ENCODE data around the gene KCNH2. TPM values are rescaled to one million over a fixed set of nuclear protein-coding genes. Genes with fewer than 3 reads are reported as not detected.
A peak's percentile ranks its signal among the peaks of the same experiment; 100 is the strongest.

KCNH2 gene
- total and polyA plus RNA-seq, 2 of the 8 experiments (the other 6 are each of a cell fraction or from before 2014, with no cell fraction given), result 8.0 to 15.0 TPM

- Histone ChIP-seq H3K79me1 (ENCODE audit: low read depth, low read length) (no peaks in the 10 kb centered on the region; the same call in 1 of the 2 replicates), H4K5ac (ENCODE audit: insufficient read length, low read depth, low read length) (peak overlapping the region; percentile 60), H4K91ac (replicated peaks; ENCODE audit: insufficient read length, low read length) (peak overlapping the region; percentile 81), H3K79me2 (ENCODE audit: control insufficient read depth in 1 of 2, insufficient read depth in 2 of 2, low read length in 2 of 2) (no peaks in the 10 kb centered on the region), H2BK120ac (replicated peaks; ENCODE audit: low read depth, low read length) (no peak overlapping the region), H3K56ac (replicated peaks; ENCODE audit: insufficient read length, low read depth, low read length) (peak overlapping the region; percentile 42), H3K14ac (ENCODE audit: insufficient read length) (no peak overlapping the region), H2AFZ (ENCODE audit: low read length) (0 out of 2 replicates have a peak overlapping the region, but pooled peaks have one; percentile 66), H3K18ac (ENCODE audit: extremely low read depth, low read length) (peak overlapping the region; percentile 83), H3K27ac (ENCODE audit: low read depth, low read length) (no peak overlapping the region), H3K9me3 (ENCODE audit: insufficient read depth in 2 of 2, low read depth in 1 of 2, low read length in 1 of 2) (no peaks in the 10 kb centered on the region), H2BK5ac (ENCODE audit: low read depth, low read length) (peak overlapping the region; percentile 71; the same call in 1 of the 2 replicates), H2AK5ac (ENCODE audit: low read depth, low read length) (no peak overlapping the region), H3K27me3 (replicated peaks in 1 of 4; ENCODE audit: control insufficient read depth in 3 of 4, extremely low read depth in 1 of 4, insufficient read depth in 3 of 4, low read length in 3 of 4) (peaks cover 2 to 24% (median 22%) of the 10 kb centered on the region in 4 experiments), H3K4me2 (ENCODE audit: insufficient read depth in 1 of 2, low read depth in 2 of 2, low read length in 2 of 2) (peak overlapping the region; percentile 84 to 99), H2BK12ac (ENCODE audit: low read depth, low read length) (no peak overlapping the region; the same call in 1 of the 2 replicates), H3K23me2 (ENCODE audit: low read depth, low read length) (peaks cover 24% of the 10 kb centered on the region), H3K4me3 (ENCODE audit: extremely low read depth in 1 of 4, insufficient read depth in 2 of 4, low read depth in 3 of 4, low read length in 4 of 4) (peak overlapping the region; percentile 33 to 93 (median 58)), H3K9ac (replicated peaks in 1 of 4; ENCODE audit: extremely low read depth in 1 of 4, low read depth in 3 of 4, low read length in 3 of 4) (peak overlapping the region in 2 of 4 experiments; percentile 2 to 58; a peak in 3 of 7 replicates), H3K4me1 (replicated peaks in 1 of 4; ENCODE audit: control insufficient read depth in 3 of 4, insufficient read depth in 4 of 4, low read length in 3 of 4) (peaks cover 5 to 39% (median 31%) of the 10 kb centered on the region in 4 experiments), H2BK20ac (ENCODE audit: low read length) (no peak overlapping the region), H4K8ac (ENCODE audit: extremely low read depth, insufficient read depth, low read length) (peak overlapping the region; percentile 46), H3K36me3 (ENCODE audit: control insufficient read depth in 2 of 4, insufficient read depth in 4 of 4, low read length in 3 of 4) (no peaks in the 10 kb centered on the region), H4K20me1 (replicated peaks in 1 of 2; ENCODE audit: control insufficient read depth in 1 of 2, insufficient read depth in 2 of 2, low read length in 2 of 2) (peaks cover 2 to 9% of the 10 kb centered on the region in 2 experiments), H2BK15ac (ENCODE audit: low read length) (peak overlapping the region; percentile 20; the same call in 1 of the 2 replicates), H3K4ac (replicated peaks; ENCODE audit: insufficient read length, low read depth, low read length) (no peak overlapping the region), H3K23ac (ENCODE audit: insufficient read length) (no peak overlapping the region)
- FAIRE-seq (no peak), DNase-seq (ENCODE audit: low read depth in 1 of 2, low spot score in 2 of 2) (peak in 1 of 2 experiments; percentile 72)
- POLR2A ChIA-PET (ENCODE audit: partially characterized antibody), result interaction anchor here (1.9 kb wide), 1 partner anchor 10 kb away, joined by 6 read pairs; no protein-coding TSS in a partner anchor
- CTCF ChIA-PET (ENCODE audit: partially characterized antibody), result interaction anchor here (0.9 to 27.0 kb wide), 7 partner anchors 0 to 140 kb away, joined by 3 to 797 read pairs (median 5); partner anchors contain the start of gene KCNH2
- WGBS, 2 experiments (ENCODE audit: extremely low coverage in 1 of 2, insufficient coverage in 1 of 2, insufficient read length in 1 of 2, insufficient replicate concordance in 2 of 2, low coverage in 1 of 2, low lambda C conversion rate in 2 of 2, missing lambda C conversion rate in 1 of 2), result 3% methylated on average over 54 of the region's 89 CpGs; no CpG with 5 or more reads in 1 of the 2 experiments
- no peak for TF ChIP-seq KDM5A (IDR thresholded peaks at IDR 0.05; ENCODE audit: low read length)
- TF ChIP-seq GTF2F1 (IDR thresholded peaks at IDR 0.05; ENCODE audit: borderline replicate concordance, low read depth, low read length), result no peak
- no peak for TF ChIP-seq RFX5 (IDR thresholded peaks at IDR 0.05; ENCODE audit: borderline replicate concordance, low read depth, low read length)
- TF ChIP-seq MAFK (IDR thresholded peaks at IDR 0.05; ENCODE audit: low read depth, low read length), result no peak
- TF ChIP-seq EZH2 (IDR thresholded peaks at IDR 0.05; ENCODE audit: low read depth, low read length, severe bottlenecking), result peak; percentile 43
- no peak for TF ChIP-seq TCF12 (IDR thresholded peaks at IDR 0.05; ENCODE audit: low read depth, low read length)
- TF ChIP-seq CHD1 (IDR thresholded peaks at IDR 0.05; ENCODE audit: low read depth, low read length), result no peak
- TF ChIP-seq RNF2 (IDR thresholded peaks at IDR 0.05; ENCODE audit: borderline replicate concordance, low read depth, low read length, missing control alignments, poor library complexity, severe bottlenecking), result no peak
Measured at GRCh38 chr7:150974468-150975391, 3.4 kb downstream of the KCNH2 start.

Data from H1 (cell line).